Ureter (tissue), 1 donor: Measurements from ENCODE around the gene KLK10. TPM values are rescaled to one million over a fixed set of nuclear protein-coding genes. Genes with fewer than 3 reads are reported as not detected.

Experiments used
- DNase-seq: peaks from one replicate; pipeline ENCODE4 v3.0.0-alpha.2; 2020; ENCODE audit warnings: low spot score
- total RNA-seq: library from RNA; stranded (reverse); gene quantifications from one replicate; pipeline ENCODE4 v1.2.4, GENCODE V29; 2023
- donor health status: DM: yes; HTN: yes; CAD: no.

KLK10 gene
- total RNA-seq, 1 donor from 2014 or later, result 0.29 TPM

- DNase-seq, result no peak
Measured at GRCh38 chr19:50968716-50969412, 50.6 kb downstream of the KLK10 start.

GRCh38 chr19:50967929-50968715 lies 51.4 kb downstream of the KLK10 start:
- no peak for DNase-seq

GRCh38 chr19:50964266-50964665 lies 55.2 kb downstream of the KLK10 start:
- no peak for DNase-seq

- DNase-seq, result no peak
Measured at GRCh38 chr19:50963381-50963780, 56.1 kb downstream of the KLK10 start.

Other genes with a start within 250 kb of the KLK10 start
- gene GPR32, start 249.2 kb downstream of the KLK10 start, total RNA-seq, result not detected
- not detected for gene ACP4, start 229.3 kb downstream of the KLK10 start, total RNA-seq
- 0.60 TPM for gene KLK1, start 195.9 kb downstream of the KLK10 start, total RNA-seq
- not detected for gene KLK15, start 186.1 kb downstream of the KLK10 start, total RNA-seq
- not detected for gene KLK3, start 164.8 kb downstream of the KLK10 start, total RNA-seq
- gene KLK2, start 146.3 kb downstream of the KLK10 start, total RNA-seq, result not detected
- gene KLK4, start 108.3 kb downstream of the KLK10 start, total RNA-seq, result not detected
- not detected for gene KLK5, start 66.7 kb downstream of the KLK10 start, total RNA-seq
- gene KLK6, start 50.1 kb downstream of the KLK10 start, total RNA-seq, result not detected
- gene KLK7, start 35.8 kb downstream of the KLK10 start, total RNA-seq, result not detected
- gene KLK8, start 18.1 kb downstream of the KLK10 start, total RNA-seq, result not detected
- 1.0 TPM for gene KLK11, start 6.9 kb upstream of the KLK10 start, total RNA-seq
- not detected for gene KLK12, start 15.3 kb upstream of the KLK10 start, total RNA-seq
- gene KLK13, start 45.4 kb upstream of the KLK10 start, total RNA-seq, result not detected
- gene KLK14, start 63.2 kb upstream of the KLK10 start, total RNA-seq, result not detected
- 5.3 TPM for gene CTU1, start 88.7 kb upstream of the KLK10 start, total RNA-seq
- gene SIGLEC9, start 105.2 kb upstream of the KLK10 start, total RNA-seq, result 3.2 TPM
- 2.4 TPM for gene SIGLEC7, start 122.6 kb upstream of the KLK10 start, total RNA-seq
- 4.0 TPM for gene CD33, start 205.4 kb upstream of the KLK10 start, total RNA-seq
- not detected for gene SIGLECL1, start 231.4 kb upstream of the KLK10 start, total RNA-seq